CD4-positive, alpha-beta T cell treated with Interleukin-10 for 1 hour (primary cell): ENCODE measurements around the gene CSF1.
"Not testable (repeated sequence)": the region's sequence is repeated elsewhere in the genome, so short reads cannot be mapped to it uniquely, and the experiment has no call there.

Experiments
- DNase-seq: peaks from one replicate; pipeline ENCODE4 v3.0.0-alpha.2; 2020

CSF1 gene

GRCh38 chr1:109946511-109946910 lies 35.9 kb downstream of the CSF1 start:
- no peak for DNase-seq

DNA sequence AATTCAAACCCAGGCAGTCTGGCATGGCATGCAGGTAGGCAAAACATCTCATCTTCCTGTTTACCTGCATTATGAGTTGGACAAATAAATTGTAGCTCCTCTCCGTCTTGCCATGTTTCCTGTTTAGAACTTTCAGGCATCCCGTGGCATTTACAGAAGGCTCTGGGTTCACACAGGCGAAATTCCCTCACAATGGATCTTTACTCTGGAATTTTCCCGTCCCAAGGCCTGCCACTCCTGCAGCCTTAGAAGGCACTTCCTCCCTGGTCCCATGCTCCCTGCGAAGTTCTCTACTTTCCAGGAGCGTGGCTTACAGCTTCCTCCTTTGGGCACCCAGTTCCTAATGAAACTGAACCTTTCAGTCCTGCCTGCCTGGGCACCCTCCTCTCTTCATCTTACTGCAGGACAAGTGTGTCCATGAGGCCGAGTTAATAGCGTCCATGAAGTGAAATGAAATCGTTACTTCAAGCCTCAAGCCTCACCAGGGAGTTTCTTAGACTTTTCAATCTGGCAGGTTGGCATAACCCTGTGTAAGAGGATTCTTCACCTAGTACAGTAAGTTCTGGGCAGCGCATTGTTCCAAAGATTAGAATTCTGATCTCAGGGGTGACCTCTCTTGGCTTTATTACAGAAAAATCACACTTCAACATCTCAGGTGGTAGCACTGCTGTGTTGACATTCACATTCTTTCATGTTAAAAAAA lies 37.1 kb downstream of the CSF1 start:
- no peak for DNase-seq

DNA sequence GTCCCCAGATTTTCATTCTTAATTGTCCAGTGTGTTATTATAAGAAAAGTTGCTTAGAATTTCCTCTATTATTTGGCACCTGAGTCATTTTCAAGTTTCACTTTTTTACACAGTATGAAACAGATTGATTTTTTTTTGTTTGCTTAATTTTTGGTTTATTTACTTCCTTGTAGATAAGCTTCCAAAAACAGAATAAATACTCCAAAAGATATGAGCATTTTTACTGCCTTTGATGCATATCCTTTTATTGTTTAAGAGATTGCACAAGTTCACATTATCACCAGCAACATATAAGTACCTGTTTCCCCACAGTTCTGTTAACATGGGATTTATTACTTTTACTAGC lies 37.6 kb downstream of the CSF1 start:
- DNase-seq: no peak

DNA sequence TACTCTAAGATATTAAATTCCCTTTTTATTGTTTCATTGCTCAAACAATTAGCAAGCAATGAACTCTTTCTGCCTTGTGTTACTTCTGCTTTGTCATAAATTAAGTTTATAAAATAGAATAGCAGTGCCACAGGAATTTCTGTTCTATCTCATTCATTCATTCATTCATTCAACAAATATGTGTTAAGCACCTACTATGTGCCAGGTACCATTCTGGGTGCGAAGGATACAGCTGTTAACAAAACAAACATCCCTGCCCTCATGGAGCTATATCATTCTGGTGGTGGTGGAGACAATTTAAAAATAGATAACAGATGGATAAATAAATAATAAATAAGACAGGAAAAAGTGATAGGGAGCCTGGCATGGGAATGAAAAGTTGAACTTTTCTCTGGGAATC lies 39.4 kb downstream of the CSF1 start:
- no peak for DNase-seq

GRCh38 chr1:109950509-109950908 lies 39.9 kb downstream of the CSF1 start:
- DNase-seq: no peak

- not testable (repeated sequence) for DNase-seq
Observed at GRCh38 chr1:109951501-109951900, 40.9 kb downstream of the CSF1 start.

DNA sequence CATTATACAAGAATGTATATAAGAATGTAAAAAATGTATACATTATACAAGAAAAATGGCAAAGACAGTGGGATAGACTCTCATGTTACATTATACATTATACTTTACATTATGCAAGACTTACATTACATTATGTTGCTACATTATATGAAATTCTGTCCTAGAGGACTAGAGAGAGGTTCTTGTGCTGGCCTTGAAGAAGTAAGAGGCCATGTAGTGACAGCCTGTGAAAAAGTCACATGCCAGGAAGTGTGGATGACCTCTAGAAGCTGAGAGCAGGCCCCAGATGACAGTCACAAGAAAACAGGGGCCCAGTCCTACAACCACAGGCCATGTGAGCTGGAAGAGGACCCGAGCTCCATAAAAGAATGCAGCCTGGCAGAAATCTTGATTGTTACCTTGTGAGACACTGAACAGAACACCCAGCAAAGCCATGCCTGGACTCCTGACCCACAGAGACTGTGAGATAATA lies 43.4 kb downstream of the CSF1 start:
- DNase-seq: no peak

DNA sequence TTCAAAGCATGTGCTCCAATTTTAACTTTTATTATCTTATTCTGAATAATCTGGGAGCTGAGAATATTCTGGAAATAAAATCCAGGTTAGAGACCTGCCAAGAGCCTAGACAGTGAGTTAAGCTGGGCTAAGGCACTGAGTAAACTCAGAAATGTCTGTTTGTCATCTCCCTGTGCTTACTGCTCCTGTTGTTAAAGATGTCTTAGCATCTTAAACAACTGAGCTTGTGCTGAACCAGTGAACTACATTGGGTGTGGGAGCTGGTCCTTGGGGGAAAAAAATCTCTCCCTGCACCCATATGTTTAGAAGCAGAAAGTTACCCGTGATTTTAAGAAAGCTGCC lies 49.0 kb downstream of the CSF1 start:
- DNase-seq: no peak

- no peak for DNase-seq
Observed at GRCh38 chr1:109959974-109960744, 49.5 kb downstream of the CSF1 start.

GRCh38 chr1:109960745-109961094 lies 50.1 kb downstream of the CSF1 start:
- no peak for DNase-seq

DNA sequence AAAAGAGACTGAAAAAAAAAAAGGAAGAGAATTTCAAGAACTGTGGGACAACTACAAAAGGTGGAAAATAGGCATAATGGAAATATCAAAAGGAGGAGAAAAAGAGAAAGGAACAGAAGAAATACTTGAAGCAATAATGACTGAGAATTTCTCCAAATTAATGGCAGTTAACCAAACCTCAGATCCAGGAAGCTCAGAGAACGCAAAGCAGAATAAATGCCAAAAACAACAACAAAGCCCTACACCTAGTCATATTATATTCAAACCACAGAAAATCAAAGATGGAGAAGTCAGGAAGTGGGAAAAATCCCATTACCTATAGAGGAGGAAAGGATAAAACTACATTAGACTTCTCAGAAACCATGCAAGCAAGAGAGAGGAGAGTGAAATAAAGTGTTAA lies 53.2 kb downstream of the CSF1 start:
- no peak for DNase-seq

DNA sequence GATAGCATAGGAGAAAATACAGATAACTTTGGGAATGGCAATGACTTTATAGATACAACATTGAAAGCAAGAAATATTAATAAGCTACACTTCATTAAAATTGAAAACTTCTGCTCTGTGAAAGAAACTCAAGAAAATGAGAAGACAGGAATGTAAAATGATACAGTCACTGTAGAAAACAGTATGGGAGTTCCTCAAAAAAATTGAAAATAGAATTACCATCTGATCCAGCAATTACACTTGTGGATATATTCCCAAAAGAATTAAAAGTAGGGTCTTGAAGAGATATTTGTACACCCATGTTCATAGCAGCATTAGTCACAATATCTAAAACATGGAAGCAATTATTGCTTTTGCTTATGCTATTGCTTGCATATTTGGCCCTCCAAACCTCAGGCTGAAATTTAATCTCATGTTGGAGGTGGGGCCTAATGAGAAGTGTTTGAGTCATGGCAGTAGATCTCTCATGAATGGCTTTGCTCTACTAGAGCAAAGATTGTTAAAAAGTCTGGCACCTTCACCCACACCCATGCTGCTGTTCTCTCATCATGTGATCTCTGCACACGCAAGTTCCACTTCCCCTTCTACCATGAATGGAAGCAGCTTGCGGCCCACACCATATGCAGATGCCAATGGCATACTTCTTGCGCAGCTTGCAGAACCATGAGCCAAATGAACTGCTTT lies 58.6 kb downstream of the CSF1 start:
- no peak for DNase-seq

GRCh38 chr1:109969907-109970306 lies 59.3 kb downstream of the CSF1 start:
- DNase-seq: no peak

DNA sequence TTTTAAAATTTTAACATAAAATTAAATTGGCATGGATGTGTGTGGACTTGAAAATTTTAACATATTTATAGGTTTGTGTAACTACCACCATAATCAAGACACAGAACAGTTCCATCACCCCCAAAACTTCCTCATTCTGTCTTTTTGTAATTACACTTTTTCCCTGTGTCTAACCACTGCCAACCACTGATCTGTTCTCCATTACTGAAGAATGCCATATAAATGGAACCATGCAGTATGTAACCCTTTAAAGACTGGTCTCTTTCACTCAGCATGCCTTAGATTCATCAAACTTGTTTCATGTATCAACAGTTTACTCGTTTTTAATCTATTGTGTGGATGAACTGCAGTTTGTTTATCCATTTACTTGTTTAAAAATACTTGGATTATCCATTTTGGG lies 60.9 kb downstream of the CSF1 start:
- no peak for DNase-seq

GRCh38 chr1:109974191-109974590 lies 63.5 kb downstream of the CSF1 start:
- DNase-seq: no peak

DNA sequence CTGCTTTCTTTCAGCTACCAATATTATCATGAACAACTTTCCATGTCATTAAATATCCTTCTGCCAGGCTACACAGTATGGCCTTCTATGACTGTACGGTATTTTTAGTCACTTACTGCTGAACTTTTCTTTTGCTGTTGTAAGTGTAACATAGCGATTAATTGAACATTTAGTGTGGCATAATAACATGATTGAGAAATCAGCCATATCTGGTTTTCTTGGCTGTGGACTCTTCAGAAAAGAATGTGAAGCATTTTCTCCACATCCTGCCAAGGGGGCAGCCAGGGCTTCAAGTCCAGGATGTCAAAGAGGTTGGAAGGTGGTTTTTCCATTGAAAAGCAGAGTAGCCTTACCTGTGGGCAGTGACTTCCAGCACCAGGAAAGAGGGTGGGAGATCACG lies 65.1 kb downstream of the CSF1 start:
- no peak for DNase-seq

GRCh38 chr1:109976762-109977161 lies 66.1 kb downstream of the CSF1 start:
- no peak for DNase-seq

- DNase-seq: no peak
Observed at GRCh38 chr1:109977225-109977624, 66.6 kb downstream of the CSF1 start.

GRCh38 chr1:109977657-109978378 lies 67.2 kb downstream of the CSF1 start:
- DNase-seq: no peak

DNA sequence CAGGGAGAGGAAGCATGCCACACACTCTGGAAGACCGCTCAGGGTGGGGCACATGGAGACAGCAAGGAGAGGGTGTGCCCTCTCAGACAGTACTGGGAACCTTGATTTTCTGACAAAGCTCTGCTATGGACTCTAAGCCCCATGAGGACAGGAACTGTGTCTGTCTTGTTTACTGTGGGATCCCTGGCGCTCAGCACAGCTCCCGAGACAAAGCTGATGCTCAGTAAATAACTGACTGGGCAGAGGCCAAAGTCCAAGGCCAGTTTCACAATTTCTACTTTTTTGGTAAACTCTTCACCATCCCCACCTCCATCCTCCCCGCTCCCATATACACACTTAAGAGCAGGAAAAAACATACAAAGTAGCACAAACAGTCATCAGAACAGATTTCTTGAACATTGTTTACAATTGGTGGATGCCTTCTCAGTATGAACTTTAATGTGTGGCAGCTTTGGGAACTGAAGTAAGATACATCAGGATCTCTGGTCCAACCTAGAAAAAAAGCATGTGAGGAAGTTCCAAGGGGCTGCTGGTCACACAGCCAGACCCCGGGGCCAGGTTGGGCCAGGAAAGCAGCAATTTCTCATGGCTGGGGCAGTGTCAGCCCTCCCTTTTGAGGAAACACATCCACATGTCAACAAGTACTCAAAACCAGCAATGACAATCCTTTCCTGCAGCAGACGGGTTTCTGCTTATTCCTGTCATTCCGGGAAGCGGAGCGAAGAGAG lies 68.3 kb downstream of the CSF1 start:
- DNase-seq: no peak

DNA sequence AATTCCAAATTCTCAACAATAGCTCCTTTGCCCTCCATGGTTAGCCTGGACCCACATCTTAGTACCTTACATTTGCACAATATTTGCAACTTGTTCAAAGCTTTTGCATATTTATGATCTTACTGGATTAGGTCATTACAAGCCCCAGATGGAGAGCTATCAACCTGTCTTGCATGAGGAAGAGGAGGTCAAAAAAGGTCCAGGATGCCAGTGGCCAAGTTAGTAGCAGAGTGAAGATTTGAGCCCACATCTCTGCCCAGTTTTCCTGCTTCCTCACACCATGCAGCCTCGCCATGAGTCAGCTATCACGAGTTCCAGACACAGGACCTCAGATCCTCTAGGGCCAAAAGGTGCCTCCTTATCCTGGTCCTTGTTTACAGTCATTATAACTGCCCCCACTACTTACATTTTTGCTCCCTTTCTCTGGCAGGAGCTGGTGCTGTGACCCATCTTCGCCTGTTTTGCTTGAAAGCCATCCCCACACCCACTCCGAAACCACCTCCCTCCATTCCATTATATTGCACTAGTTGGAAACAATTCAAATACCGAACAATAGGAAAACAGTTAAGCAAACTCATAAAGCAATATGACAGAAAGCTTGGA lies 68.9 kb downstream of the CSF1 start:
- DNase-seq: no peak
